Stimulated activated CD8-positive, alpha-beta memory T cell treated with anti-CD3 and anti-CD28 coated beads, Interleukin-2, amount 100 ng/mL, for 1 hour (primary cell): ENCODE measurements around the gene RHOBTB3.

Experiments used
- DNase-seq, 2 donors: peaks; one replicate each; pipeline ENCODE4 v3.0.0-alpha.2; 2020; ENCODE audit warnings: low read depth in 2 of 2

The RHOBTB3 gene

GRCh38 chr5:95840956-95841705 lies 110.0 kb downstream of the RHOBTB3 start:
- no peak for DNase-seq

DNA sequence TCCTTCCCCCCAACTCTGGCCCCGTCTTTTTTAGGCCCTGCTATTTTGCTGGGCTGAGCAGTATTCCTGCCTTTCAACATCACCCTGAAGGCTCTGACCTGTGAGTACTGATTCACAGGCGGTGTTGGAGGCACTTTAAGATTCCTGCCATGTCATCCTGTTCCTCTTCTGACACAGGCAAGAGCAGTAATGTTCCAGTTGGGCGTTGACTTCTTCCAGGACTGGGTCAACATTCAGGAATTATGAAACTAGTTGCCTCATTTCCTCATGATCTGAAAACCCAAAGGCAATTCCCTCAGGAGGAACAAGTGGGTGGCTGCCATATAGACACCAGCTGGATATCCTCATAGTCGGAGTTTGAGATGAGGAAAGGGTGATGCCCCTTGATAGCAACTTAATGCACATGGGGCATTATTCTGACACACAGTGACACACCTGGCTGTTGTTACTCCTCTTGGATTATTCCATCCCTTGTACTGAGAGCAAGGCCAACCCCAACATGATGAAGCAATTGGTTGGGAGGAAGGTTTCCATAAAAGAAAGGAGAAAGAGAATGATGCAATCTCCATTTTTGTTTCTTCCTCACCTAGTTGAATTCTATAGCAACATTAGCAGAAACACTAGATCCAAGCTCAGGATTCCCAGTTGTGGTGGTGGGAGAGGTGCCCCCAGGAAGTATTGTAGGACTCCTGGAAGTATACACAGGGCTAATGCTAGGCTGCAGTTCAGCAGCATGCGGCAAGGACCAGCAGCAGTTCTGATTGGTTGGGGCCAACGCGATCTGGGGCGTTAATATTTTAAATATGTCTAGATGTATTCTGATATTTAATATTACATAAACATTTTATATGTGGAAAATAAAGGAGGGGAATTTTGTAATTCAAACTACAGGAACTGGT lies 111.0 kb downstream of the RHOBTB3 start:
- no peak for DNase-seq

DNA sequence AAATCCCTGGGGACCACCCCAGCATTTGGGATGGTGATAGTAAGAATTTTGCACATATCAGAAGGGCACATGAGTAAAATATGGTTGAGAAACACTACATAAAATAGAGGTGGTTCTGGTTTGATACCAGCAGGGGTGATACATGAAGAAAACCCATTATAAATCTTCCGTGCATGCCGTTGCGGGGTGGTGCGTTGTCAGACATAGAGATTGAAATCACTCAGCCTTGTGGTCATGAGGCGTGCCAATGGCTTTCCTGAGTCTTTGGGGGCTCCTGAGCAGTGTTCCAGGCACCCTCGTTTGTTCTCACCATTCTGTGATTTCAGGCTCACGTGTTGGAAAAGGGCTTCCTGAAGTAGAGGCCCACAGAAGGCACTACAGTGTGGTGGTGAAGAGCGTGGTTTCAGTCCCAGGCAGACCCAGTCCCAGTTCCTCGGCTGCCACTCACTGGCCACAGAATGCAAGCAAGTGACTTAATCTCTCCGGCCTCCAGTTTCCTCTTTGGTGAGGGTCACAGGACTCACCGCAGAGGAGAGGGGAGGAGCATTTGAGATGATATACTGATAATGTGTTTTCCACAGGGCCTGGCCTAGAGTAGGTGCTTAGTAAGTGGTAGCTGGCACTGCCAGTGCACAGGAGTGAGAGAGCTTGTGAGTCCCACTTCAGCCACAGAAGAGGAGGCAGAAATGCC lies 111.9 kb downstream of the RHOBTB3 start:
- no peak for DNase-seq

DNA sequence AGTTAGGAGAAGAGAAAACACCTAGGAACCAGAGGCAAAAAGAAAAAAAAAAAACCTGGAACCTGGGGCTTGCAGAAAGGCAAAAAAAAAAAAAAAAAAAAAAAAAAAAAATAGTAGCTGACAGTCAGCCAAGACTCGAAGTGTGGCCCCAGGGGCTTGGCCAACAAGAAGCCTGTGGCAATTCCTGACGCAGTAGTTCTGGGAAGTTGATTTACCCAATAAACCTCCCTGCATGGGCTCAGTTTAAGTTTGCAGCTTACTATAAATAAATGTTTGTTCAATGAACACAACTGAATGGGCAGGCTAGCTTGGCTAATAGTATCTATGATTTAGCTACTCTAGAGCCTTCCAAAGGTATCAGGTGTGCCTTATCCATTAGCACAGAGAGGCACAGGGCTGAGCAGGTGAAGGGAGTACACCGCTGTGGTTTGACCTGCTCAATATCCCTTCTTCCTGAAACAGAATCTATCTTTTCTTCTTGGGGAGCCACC lies 112.6 kb downstream of the RHOBTB3 start:
- no peak for DNase-seq

DNA sequence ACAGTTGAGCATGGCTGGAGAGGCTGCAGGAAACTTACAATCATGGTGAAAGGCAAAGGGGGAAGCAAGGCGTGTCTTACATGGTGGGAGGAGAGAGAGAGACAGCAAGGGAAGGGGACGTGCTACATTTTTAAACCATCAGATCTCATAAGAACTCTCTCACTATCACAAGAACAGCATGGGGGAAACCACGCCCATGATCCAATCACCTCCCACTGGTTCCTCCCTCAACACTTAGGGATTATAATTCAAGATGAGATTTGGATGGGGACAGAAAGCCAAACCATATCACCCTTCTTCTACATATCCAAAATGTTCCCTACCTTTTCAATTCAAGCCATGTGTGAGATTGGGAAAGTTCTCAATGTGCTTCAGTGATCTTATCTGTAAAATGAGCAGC lies 114.3 kb downstream of the RHOBTB3 start:
- no peak for DNase-seq
